ENCODE data around the gene TNRC6B. TPM values are rescaled to one million over a fixed set of nuclear protein-coding genes. Genes with fewer than 3 reads are reported as not detected.

TNRC6B gene
- total RNA-seq, 2 donors from 2014 or later = 45.3 to 59.1 TPM

GRCh38 chr22:40332319-40332781, 154.6 kb downstream of the TNRC6B start:
- no peaks in the 10 kb centered on the region for H3K27me3 Mint-ChIP-seq
- peaks cover 17% of the 10 kb centered on the region for H3K36me3 Mint-ChIP-seq (ENCODE audit: low read depth)
- peak overlapping the region; percentile 56 for H3K4me3 Mint-ChIP-seq
- no peaks in the 10 kb centered on the region for H3K9me3 Mint-ChIP-seq
- peaks cover 54% of the 10 kb centered on the region for H3K4me1 Mint-ChIP-seq
- peak overlapping the region; percentile 70 for H3K27ac Mint-ChIP-seq
- ATAC-seq (replicated peaks) = peak; percentile 46

- Mint-ChIP-seq H3K27me3 (no peaks in the 10 kb centered on the region), H3K27ac (no peak overlapping the region), H3K36me3 (ENCODE audit: low read depth) (peaks cover 17% of the 10 kb centered on the region), H3K9me3 (no peaks in the 10 kb centered on the region), H3K4me3 (peak overlapping the region; percentile 56), H3K4me1 (peaks cover 60% of the 10 kb centered on the region)
- no peak for ATAC-seq (replicated peaks)
Observed at GRCh38 chr22:40334060-40334459, 156.3 kb downstream of the TNRC6B start.

DNA sequence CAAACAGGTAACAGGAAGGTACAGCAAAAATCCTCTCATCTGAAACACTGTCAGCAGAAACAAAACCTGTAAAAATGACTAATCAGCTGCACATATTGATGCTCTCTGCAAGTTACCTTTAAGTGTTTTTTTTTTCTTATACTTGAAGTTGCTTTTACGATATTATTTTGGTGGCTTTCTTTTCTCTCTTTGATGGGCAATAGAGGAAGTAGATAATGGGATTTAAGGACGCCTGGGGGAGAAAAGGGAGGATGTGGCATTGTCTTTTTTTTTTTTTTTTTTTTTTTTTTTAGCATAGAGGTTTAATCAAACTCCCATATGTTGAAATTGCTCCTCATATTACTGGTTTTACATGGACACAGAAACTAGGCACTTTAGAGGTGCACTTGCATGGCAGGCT, 157.2 kb downstream of the TNRC6B start:
- peaks cover 63% of the 10 kb centered on the region for H3K4me1 Mint-ChIP-seq
- H3K9me3 Mint-ChIP-seq = no peaks in the 10 kb centered on the region
- peak overlapping the region; percentile 56 for H3K4me3 Mint-ChIP-seq
- H3K27ac Mint-ChIP-seq = peak overlapping the region; percentile 53
- peaks cover 16% of the 10 kb centered on the region for H3K36me3 Mint-ChIP-seq (ENCODE audit: low read depth)
- no peaks in the 10 kb centered on the region for H3K27me3 Mint-ChIP-seq
- ATAC-seq (replicated peaks) = peak; percentile 52

- H3K9me3 Mint-ChIP-seq = no peaks in the 10 kb centered on the region
- peaks cover 62% of the 10 kb centered on the region for H3K4me1 Mint-ChIP-seq
- peak overlapping the region; percentile 56 for H3K4me3 Mint-ChIP-seq
- H3K27ac Mint-ChIP-seq = peak overlapping the region; percentile 53
- no peak for ATAC-seq (replicated peaks)
- peaks cover 12% of the 10 kb centered on the region for H3K36me3 Mint-ChIP-seq (ENCODE audit: low read depth)
- H3K27me3 Mint-ChIP-seq = no peaks in the 10 kb centered on the region
Observed at GRCh38 chr22:40335358-40335757, 157.6 kb downstream of the TNRC6B start.

DNA sequence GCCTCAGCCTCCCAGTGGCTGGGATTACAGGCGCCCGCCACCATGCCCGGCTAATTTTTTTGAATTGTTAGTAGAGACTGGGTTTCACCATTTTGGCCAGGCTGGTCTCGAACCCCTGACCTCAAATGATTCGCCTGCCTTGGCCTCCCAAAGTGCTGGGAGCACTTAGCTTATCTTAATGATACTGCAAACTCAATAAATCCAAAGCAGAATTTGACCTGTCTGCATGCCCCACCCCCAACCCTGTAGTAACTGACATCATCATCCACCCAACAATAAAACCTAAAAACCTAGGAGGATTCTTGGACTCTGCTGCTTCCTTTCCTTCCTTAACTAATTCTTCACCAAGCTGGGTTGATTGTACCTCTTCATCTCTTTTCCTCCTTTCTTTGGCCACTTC, 162.3 kb downstream of the TNRC6B start:
- Mint-ChIP-seq H3K27ac (peak overlapping the region; percentile 10), H3K4me1 (peaks cover 38% of the 10 kb centered on the region), H3K4me3 (no peak overlapping the region), H3K36me3 (ENCODE audit: low read depth) (peaks cover 1% of the 10 kb centered on the region), H3K27me3 (no peaks in the 10 kb centered on the region), H3K9me3 (no peaks in the 10 kb centered on the region)
- no peak for ATAC-seq (replicated peaks)

- no peak for ATAC-seq (replicated peaks)
- H3K36me3 Mint-ChIP-seq (ENCODE audit: low read depth) = no peaks in the 10 kb centered on the region
- H3K27me3 Mint-ChIP-seq = no peaks in the 10 kb centered on the region
- peak overlapping the region; percentile 60 for H3K27ac Mint-ChIP-seq
- no peaks in the 10 kb centered on the region for H3K9me3 Mint-ChIP-seq
- peak overlapping the region; percentile 22 for H3K4me3 Mint-ChIP-seq
- peaks cover 28% of the 10 kb centered on the region for H3K4me1 Mint-ChIP-seq
Observed at GRCh38 chr22:40341604-40342003, 163.9 kb downstream of the TNRC6B start.

DNA sequence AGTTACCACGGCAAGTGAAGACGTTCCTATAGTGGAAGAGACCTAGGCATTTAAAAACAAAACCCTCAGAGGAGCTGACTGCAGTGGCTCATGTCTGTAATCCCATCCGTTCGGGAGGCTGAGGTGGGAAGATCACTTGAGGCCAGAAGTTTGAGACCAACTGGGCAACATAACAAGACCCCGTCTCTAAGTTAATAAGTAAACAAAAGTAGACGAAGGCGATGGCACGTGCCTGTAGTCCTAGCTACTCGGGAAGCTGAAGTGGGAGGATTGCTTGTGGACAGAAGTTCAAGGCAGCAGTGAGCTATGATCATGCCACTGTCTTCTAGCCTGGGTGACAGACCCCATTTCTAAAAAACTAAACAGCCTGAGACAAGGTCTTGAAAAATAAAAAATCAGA, 164.8 kb downstream of the TNRC6B start:
- Mint-ChIP-seq H3K27me3 (no peaks in the 10 kb centered on the region), H3K4me1 (peaks cover 30% of the 10 kb centered on the region)

DNA sequence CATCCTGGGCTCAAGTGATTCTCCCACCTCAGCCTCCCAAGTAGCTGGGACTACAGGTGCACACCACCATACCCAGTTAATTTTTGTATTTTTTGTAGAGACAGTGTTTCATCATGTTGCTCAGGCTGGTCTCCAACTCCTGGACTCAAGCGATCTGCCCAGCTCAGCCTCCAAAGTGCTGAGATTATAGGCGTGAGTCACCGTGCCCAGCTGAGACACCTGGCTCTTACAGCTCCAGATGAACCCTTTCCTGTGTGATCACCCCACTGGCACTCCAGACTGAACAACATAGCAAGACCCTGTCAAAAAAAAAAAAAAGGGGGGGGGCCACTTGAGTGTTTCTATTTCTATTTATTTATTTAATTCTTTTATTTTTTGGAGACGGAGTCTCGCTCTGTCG, 167.5 kb downstream of the TNRC6B start:
- H3K4me1 Mint-ChIP-seq = peaks cover 25% of the 10 kb centered on the region
- H3K9me3 Mint-ChIP-seq = no peaks in the 10 kb centered on the region
- peak overlapping the region; percentile 95 for H3K27ac Mint-ChIP-seq
- H3K36me3 Mint-ChIP-seq (ENCODE audit: low read depth) = peaks cover 35% of the 10 kb centered on the region
- peak overlapping the region; percentile 79 for H3K4me3 Mint-ChIP-seq
- ATAC-seq (replicated peaks) = peak; percentile 30
- H3K27me3 Mint-ChIP-seq = no peaks in the 10 kb centered on the region

More for the DNA sequence above, 164.8 kb downstream of the TNRC6B start:
- ATAC-seq (replicated peaks) = no peak
- H3K9me3 Mint-ChIP-seq = no peaks in the 10 kb centered on the region
- H3K4me3 Mint-ChIP-seq = peak overlapping the region; percentile 22
- peaks cover 7% of the 10 kb centered on the region for H3K36me3 Mint-ChIP-seq (ENCODE audit: low read depth)
- H3K27ac Mint-ChIP-seq = peak overlapping the region; percentile 60

DNA sequence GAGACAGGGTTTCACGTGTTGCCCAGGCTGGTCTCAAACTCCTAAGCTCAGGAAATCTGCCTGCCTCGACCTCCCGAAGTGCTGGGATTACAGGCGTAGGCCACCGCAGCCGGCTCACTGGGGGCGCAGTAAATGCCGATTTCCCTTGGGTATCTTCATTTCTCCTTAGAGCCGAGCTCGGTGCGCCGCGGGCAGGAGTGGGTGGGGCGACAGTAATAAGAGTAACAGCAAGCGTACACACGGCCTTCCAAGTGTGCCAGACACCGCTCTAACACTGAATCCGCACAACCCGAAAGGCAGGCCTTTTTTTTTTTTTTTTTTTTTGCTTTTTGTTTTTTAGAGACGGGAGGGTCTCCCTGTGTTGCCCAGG, 168.1 kb downstream of the TNRC6B start:
- peak overlapping the region; percentile 79 for H3K4me3 Mint-ChIP-seq

GRCh38 chr22:40346185-40347118, 168.7 kb downstream of the TNRC6B start, which contains the start of gene ADSL:
Gene ADSL (plus strand): TSS chr22:40346500. CDS start chr22:40346559, 59 bp downstream.
- peak within 1 kb of the TSS; percentile 79 for H3K4me3 Mint-ChIP-seq
- H3K27ac Mint-ChIP-seq = peak within 1 kb of the TSS; percentile 95
- no peaks in the 10 kb centered on the region for H3K27me3 Mint-ChIP-seq
- peaks cover 23% of the 10 kb centered on the region for H3K4me1 Mint-ChIP-seq
- peaks cover 47% of the 10 kb centered on the region for H3K36me3 Mint-ChIP-seq (ENCODE audit: low read depth)
- ATAC-seq (replicated peaks) = peak; percentile 94
- H3K9me3 Mint-ChIP-seq = no peaks in the 10 kb centered on the region

More for the DNA sequence above, 168.1 kb downstream of the TNRC6B start:
- peaks cover 40% of the 10 kb centered on the region for H3K36me3 Mint-ChIP-seq (ENCODE audit: low read depth)
- H3K27ac Mint-ChIP-seq = peak overlapping the region; percentile 95
- peaks cover 23% of the 10 kb centered on the region for H3K4me1 Mint-ChIP-seq
- ATAC-seq (replicated peaks) = peak; percentile 60
- H3K27me3 Mint-ChIP-seq = no peaks in the 10 kb centered on the region
- H3K9me3 Mint-ChIP-seq = no peaks in the 10 kb centered on the region

DNA sequence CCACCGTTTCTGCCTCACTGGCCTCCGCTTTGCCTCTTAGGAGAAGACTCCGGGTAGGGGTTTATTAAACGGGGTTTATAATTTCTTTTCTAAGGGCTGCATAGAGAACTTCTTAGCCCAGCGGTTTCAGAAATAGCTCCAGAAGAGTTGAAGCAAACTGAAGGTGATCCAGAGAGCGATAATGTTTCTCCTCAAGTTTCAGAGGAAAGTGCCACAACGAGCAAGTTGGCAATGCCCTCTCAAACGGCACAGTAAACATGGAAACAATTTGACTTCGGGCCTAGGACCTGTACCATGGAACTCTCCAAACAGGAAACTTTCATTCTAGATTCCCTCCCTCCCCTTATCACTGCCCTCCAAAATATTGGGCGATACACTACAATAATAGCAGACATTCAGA, 169.6 kb downstream of the TNRC6B start:
- no peak for ATAC-seq (replicated peaks)
- Mint-ChIP-seq H3K36me3 (ENCODE audit: low read depth) (peaks cover 55% of the 10 kb centered on the region), H3K4me3 (peak overlapping the region; percentile 79), H3K27me3 (no peaks in the 10 kb centered on the region), H3K4me1 (peaks cover 23% of the 10 kb centered on the region), H3K9me3 (no peaks in the 10 kb centered on the region), H3K27ac (peak overlapping the region; percentile 95)

DNA sequence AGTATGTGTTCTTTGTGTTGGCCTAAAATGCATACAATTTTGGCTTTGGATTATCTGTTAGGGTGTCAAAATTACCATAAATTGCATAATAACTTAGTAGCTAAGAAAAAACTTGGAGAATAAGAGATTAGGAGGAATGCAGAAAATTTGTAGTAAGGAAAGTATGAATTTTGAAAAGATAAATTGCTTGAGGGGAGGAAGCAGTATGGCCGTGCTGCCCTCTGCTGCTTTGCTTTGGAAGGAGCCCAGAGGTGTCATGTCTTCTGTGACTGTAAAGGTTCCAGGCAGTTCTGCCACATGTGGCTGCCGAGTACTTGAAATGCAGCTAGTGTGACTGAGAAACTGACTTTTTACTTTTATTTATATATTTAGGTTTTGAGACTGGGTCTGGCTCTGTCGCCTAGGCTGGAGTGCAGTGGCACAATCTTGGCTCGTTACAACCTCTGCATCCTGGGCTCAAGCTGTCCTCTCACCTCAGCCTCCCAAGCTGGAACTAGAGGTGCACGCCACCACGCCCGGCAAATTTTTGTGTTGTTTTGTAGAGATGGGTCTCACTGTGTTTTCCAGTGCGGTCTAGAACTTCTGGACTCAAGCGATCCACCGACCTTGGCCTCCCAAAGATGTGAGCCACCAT, 170.4 kb downstream of the TNRC6B start:
- ATAC-seq (replicated peaks) = peak; percentile 33
- Mint-ChIP-seq H3K4me3 (peak overlapping the region; percentile 79), H3K27me3 (no peaks in the 10 kb centered on the region), H3K9me3 (no peaks in the 10 kb centered on the region), H3K27ac (peak overlapping the region; percentile 95), H3K36me3 (ENCODE audit: low read depth) (peaks cover 64% of the 10 kb centered on the region), H3K4me1 (peaks cover 16% of the 10 kb centered on the region)

- Mint-ChIP-seq H3K4me1 (peaks cover 9% of the 10 kb centered on the region), H3K9me3 (no peaks in the 10 kb centered on the region), H3K27me3 (no peaks in the 10 kb centered on the region), H3K4me3 (no peak overlapping the region), H3K36me3 (ENCODE audit: low read depth) (peaks cover 100% of the 10 kb centered on the region), H3K27ac (no peak overlapping the region)
- no peak for ATAC-seq (replicated peaks)
Observed at GRCh38 chr22:40352763-40353162, 175.0 kb downstream of the TNRC6B start.

GRCh38 chr22:40361100-40361499, 183.4 kb downstream of the TNRC6B start:
- peaks cover 4% of the 10 kb centered on the region for H3K4me1 Mint-ChIP-seq
- no peak for ATAC-seq (replicated peaks)
- H3K27ac Mint-ChIP-seq = no peak overlapping the region
- H3K36me3 Mint-ChIP-seq (ENCODE audit: low read depth) = peaks cover 100% of the 10 kb centered on the region
- no peaks in the 10 kb centered on the region for H3K9me3 Mint-ChIP-seq
- no peak overlapping the region for H3K4me3 Mint-ChIP-seq
- no peaks in the 10 kb centered on the region for H3K27me3 Mint-ChIP-seq
